B cell (primary cell): ENCODE data around the gene TIRAP. TPM values are rescaled to one million over a fixed set of nuclear protein-coding genes. Genes with fewer than 3 reads are reported as not detected.
A peak's percentile ranks its signal among the peaks of the same experiment; 100 is the strongest.

Experiments used
- ATAC-seq: fragments of 200-7000 bp; cut with Tn5 transposase; one replicate; pipeline ENCODE4 v1.10.0; 2021; ENCODE audit warnings: low read depth, mild to moderate bottlenecking, moderate number of reproducible peaks, moderate library complexity
- CTCF ChIA-PET: fragments of 350-600 bp; sonication (Branson Sonifier 250); formaldehyde crosslinking; loops from one replicate; lab custom pipeline; 2021; ENCODE audit warnings: antibody characterized with exemption, inconsistent platforms; lab: Charles Lee
- POLR2A ChIA-PET: fragments of 350-600 bp; sonication (Branson Sonifier 250); formaldehyde crosslinking; loops from one replicate; lab custom pipeline; 2021; ENCODE audit warnings: antibody characterized with exemption; lab: Charles Lee
- DNase-seq: peaks from one replicate; pipeline ENCODE4 v3.0.0; 2013
- H2AFZ ChIP-seq: 2 replicates; pipeline ENCODE4 v1.6.1; 2012; ENCODE audit warnings: mild to moderate bottlenecking, low read depth, low read length; ENCODE audit not compliant: insufficient read depth, poor library complexity, severe bottlenecking
- H3K27ac ChIP-seq, 2 donors: 1 replicate in 1 of 2; 2 replicates in 1 of 2; pipeline ENCODE4 v1.5.1; 2012 to 2013; ENCODE audit warnings: low read length in 2 of 2, mild to moderate bottlenecking in 2 of 2, moderate library complexity in 1 of 2
- H3K27me3 ChIP-seq, 4 experiments: fragments of 200-600 bp in 1 of 4; sonication (generic) in 1 of 4; replicated peaks in 1 of 4; 1 replicate in 2 of 4; 2 replicates in 2 of 4; pipeline versions ENCODE4 v1.6.1 to v1.7.0; 2013 to 2016; ENCODE audit warnings: low read length in 3 of 4, mild to moderate bottlenecking in 2 of 4, mixed read lengths in 1 of 4, moderate library complexity in 1 of 4; ENCODE audit not compliant: insufficient read depth in 4 of 4, control insufficient read depth in 3 of 4; ENCODE audit errors: control extremely low read depth in 1 of 4
- H3K36me3 ChIP-seq, 2 experiments: replicated peaks in 1 of 2; 1 replicate in 1 of 2; 2 replicates in 1 of 2; pipeline versions ENCODE4 v1.6.1 to v1.7.1; 2013; ENCODE audit warnings: low read length in 1 of 2; ENCODE audit not compliant: insufficient read depth in 2 of 2, control insufficient read depth in 1 of 2; ENCODE audit errors: control extremely low read depth in 1 of 2, extremely low read depth in 1 of 2
- H3K4me1 ChIP-seq, 2 donors: fragments of 200-600 bp in 1 of 2; sonication (generic) in 1 of 2; 1 replicate in 1 of 2; 2 replicates in 1 of 2; pipeline versions ENCODE4 v1.5.1 to v1.6.1; 2013 to 2017; ENCODE audit warnings: low read length in 2 of 2; ENCODE audit not compliant: control insufficient read depth in 2 of 2, insufficient read depth in 2 of 2
- H3K4me2 ChIP-seq: replicated peaks from 2 replicates; pipeline ENCODE3; 2012; ENCODE audit warnings: mild to moderate bottlenecking, low read depth, low read length; ENCODE audit not compliant: poor library complexity, severe bottlenecking
- H3K4me3 ChIP-seq, 5 experiments: fragments of 200-600 bp in 1 of 5; sonication (generic) in 1 of 5; 1 replicate in 3 of 5; 2 replicates in 2 of 5; pipeline versions ENCODE4 v1.5.1 to v1.7.0; 2011 to 2016; ENCODE audit warnings: low read length in 4 of 5, mild to moderate bottlenecking in 4 of 5, low read depth in 2 of 5, control low read depth in 1 of 5, moderate library complexity in 1 of 5; ENCODE audit not compliant: insufficient read depth in 1 of 5; ENCODE audit errors: control extremely low read depth in 1 of 5, extremely low read depth in 1 of 5
- H3K79me2 ChIP-seq: fragments of 200-600 bp; sonication (generic); one replicate; pipeline ENCODE4 v1.6.0; 2016; ENCODE audit warnings: low read length; ENCODE audit not compliant: control insufficient read depth, insufficient read depth
- H3K9ac ChIP-seq: fragments of 200-600 bp; sonication (generic); 2 replicates; pipeline ENCODE4 v1.6.1; 2017; ENCODE audit warnings: mild to moderate bottlenecking, low read length, moderate library complexity
- H3K9me3 ChIP-seq, 3 donors: one replicate each; pipeline versions ENCODE4 v1.6.1 to v1.7.1; 2013; ENCODE audit warnings: low read length in 2 of 3; ENCODE audit not compliant: control insufficient read depth in 2 of 3, insufficient read depth in 1 of 3; ENCODE audit errors: control extremely low read depth in 1 of 3
- H4K20me1 ChIP-seq: 2 replicates; pipeline ENCODE4 v1.6.0; 2012; ENCODE audit warnings: mild to moderate bottlenecking, low read length; ENCODE audit not compliant: insufficient read depth, control insufficient read depth, poor library complexity, severe bottlenecking
- H3K27ac Mint-ChIP-seq: one replicate; pipeline ENCODE4 v1.8.0; 2021; ENCODE audit warnings: mixed read lengths
- H3K27me3 Mint-ChIP-seq: one replicate; pipeline ENCODE4 v1.8.0; 2021; ENCODE audit warnings: mixed read lengths
- H3K4me1 Mint-ChIP-seq: one replicate; pipeline ENCODE4 v1.8.0; 2021; ENCODE audit warnings: mixed read lengths
- H3K4me3 Mint-ChIP-seq: one replicate; pipeline ENCODE4 v1.8.0; 2021; ENCODE audit warnings: mixed read lengths
- H3K9me3 Mint-ChIP-seq: one replicate; pipeline ENCODE4 v1.8.0; 2022; ENCODE audit warnings: mixed read lengths; ENCODE audit not compliant: insufficient read depth
- EZH2 ChIP-seq: IDR thresholded peaks from 2 replicates; pipeline ENCODE4 v1.6.1; 2012; ENCODE audit warnings: borderline replicate concordance, low read depth, mild to moderate bottlenecking, moderate library complexity, low read length; ENCODE audit not compliant: insufficient read depth, poor library complexity, severe bottlenecking
- WGBS: methylation state at CpG from one replicate; pipeline ENCODE4 v1.1.5; 2013; ENCODE audit warnings: missing lambda C conversion rate; ENCODE audit not compliant: insufficient coverage; 5-methylcytosine and 5-hydroxymethylcytosine counted together
- intact Hi-C: fragments of 100-400 bp; cut with micrococcal nuclease; formaldehyde crosslinking; loops from one replicate; pipeline ENCODE4 v1.10.0; 2022
- polyA plus RNA-seq: library from polyadenylated mRNA; depleted of rRNA; stranded (reverse); fragments of >200 nt; gene quantifications from 2 replicates; pipeline ENCODE4 v1.2.3, GENCODE V29; 2012
- total RNA-seq, 2 donors: library from RNA; stranded (reverse); fragments of 120-200 nt in 1 of 2; gene quantifications; 1 replicate in 1 of 2; 2 replicates in 1 of 2; pipeline versions ENCODE4 v1.2.3 to v1.2.4, GENCODE V29; 2013 to 2022
- TF ChIP-seq, protein P1 (sequence below): fragments of 200-600 bp; IDR thresholded peaks from one replicate; pipeline ENCODE4 v1.8.0; 2022; ENCODE audit warnings: antibody characterized with exemption, mild to moderate bottlenecking

The TIRAP gene
- total and polyA plus RNA-seq, 2 donors (not counting 1 experiment from before 2014, with no cell fraction given): 9.9 to 25.1 TPM

DNA sequence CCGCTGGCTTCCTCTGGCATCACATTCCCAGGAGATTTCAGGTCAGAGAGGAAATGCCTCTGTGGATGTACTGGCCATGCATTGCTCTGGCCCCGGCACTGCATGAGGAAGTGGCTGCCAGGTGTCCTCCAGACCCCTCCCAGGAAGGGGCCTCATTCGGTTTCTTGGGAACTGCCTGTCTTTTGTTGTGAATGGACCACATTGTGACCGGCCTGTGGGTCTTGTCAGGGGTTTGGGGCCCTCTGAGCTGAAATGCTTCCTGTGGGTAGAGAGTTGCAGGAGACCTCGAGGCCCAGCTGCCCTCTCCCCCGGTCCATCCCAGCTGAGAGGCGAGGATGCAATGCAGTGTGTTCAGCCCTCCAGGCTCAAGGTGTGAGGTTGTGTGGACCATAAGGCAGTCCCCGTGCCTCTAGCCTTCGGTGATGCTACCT is 53.8 kb downstream of the TIRAP start:
- no peak overlapping the region for H3K4me3 ChIP-seq
- peaks cover 0 to 67% of the 10 kb centered on the region in 2 experiments for H3K36me3 ChIP-seq
- Mint-ChIP-seq H3K4me3 (no peak overlapping the region), H3K4me1 (peaks cover 6% of the 10 kb centered on the region), H3K27me3 (no peaks in the 10 kb centered on the region), H3K27ac (peak overlapping the region; percentile 26), H3K9me3 (no peaks in the 10 kb centered on the region)
- no peak overlapping the region for H3K27ac ChIP-seq
- DNase-seq (no peak), ATAC-seq (no peak)
- no peaks in the 10 kb centered on the region for H3K9me3 ChIP-seq
- 22% methylated on average over 6 of the region's 9 CpGs for WGBS
- CTCF ChIA-PET: no interaction called here
- intact Hi-C loops: no loop called here
- POLR2A ChIA-PET: no interaction called here
- no peaks in the 10 kb centered on the region for H4K20me1 ChIP-seq
- no peaks in the 10 kb centered on the region for H3K79me2 ChIP-seq
- no peak overlapping the region for H2AFZ ChIP-seq
- no peaks in the 10 kb centered on the region for H3K27me3 ChIP-seq
- H3K4me2 ChIP-seq: no peak overlapping the region
- H3K4me1 ChIP-seq: no peaks in the 10 kb centered on the region
- no peak overlapping the region for H3K9ac ChIP-seq
- TF ChIP-seq, protein P1, sequence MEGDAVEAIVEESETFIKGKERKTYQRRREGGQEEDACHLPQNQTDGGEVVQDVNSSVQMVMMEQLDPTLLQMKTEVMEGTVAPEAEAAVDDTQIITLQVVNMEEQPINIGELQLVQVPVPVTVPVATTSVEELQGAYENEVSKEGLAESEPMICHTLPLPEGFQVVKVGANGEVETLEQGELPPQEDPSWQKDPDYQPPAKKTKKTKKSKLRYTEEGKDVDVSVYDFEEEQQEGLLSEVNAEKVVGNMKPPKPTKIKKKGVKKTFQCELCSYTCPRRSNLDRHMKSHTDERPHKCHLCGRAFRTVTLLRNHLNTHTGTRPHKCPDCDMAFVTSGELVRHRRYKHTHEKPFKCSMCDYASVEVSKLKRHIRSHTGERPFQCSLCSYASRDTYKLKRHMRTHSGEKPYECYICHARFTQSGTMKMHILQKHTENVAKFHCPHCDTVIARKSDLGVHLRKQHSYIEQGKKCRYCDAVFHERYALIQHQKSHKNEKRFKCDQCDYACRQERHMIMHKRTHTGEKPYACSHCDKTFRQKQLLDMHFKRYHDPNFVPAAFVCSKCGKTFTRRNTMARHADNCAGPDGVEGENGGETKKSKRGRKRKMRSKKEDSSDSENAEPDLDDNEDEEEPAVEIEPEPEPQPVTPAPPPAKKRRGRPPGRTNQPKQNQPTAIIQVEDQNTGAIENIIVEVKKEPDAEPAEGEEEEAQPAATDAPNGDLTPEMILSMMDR: no peak
- TF ChIP-seq EZH2: no peak

DNA sequence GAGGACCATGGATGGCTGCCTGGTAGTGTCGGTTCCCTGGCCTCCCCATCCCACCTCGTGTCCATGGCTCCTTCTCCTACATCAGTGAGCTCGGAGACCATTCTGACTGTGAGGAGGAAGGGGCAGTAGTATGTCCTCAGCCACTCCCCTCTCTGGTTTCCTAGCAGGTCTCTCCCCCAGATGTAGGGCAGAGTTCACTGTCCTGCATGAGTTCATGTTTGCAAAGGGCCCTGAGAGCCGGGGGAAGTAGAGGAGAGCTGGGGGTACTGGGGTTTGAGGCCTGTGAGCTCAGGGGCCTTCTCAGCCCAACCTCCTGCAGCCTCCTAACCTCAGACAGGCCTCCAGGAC is 54.2 kb downstream of the TIRAP start:
- ChIA-PET CTCF (no interaction called here), POLR2A (no interaction called here)
- Histone ChIP-seq H4K20me1 (no peaks in the 10 kb centered on the region), H3K79me2 (no peaks in the 10 kb centered on the region), H3K9me3 (no peaks in the 10 kb centered on the region), H3K9ac (no peak overlapping the region), H3K4me3 (no peak overlapping the region), H3K36me3 (peaks cover 0 to 67% of the 10 kb centered on the region in 2 experiments), H3K27me3 (no peaks in the 10 kb centered on the region), H3K4me1 (no peaks in the 10 kb centered on the region), H3K27ac (no peak overlapping the region), H2AFZ (no peak overlapping the region), H3K4me2 (no peak overlapping the region)
- intact Hi-C loops: no loop called here
- no CpG with 5 or more reads among the region's 4 CpGs for WGBS
- DNase-seq: no peak
- H3K27ac Mint-ChIP-seq: no peak overlapping the region
- no peak for ATAC-seq
- no peaks in the 10 kb centered on the region for H3K9me3 Mint-ChIP-seq
- H3K4me3 Mint-ChIP-seq: no peak overlapping the region
- H3K27me3 Mint-ChIP-seq: no peaks in the 10 kb centered on the region
- TF ChIP-seq, protein P1: no peak
- TF ChIP-seq EZH2: no peak
- H3K4me1 Mint-ChIP-seq: peaks cover 6% of the 10 kb centered on the region
